ENCODE data around the gene NELL1. TPM values are rescaled to one million over a fixed set of nuclear protein-coding genes. Genes with fewer than 3 reads are reported as not detected.

NELL1 gene
- total and polyA plus RNA-seq, 2 donors = 1.4 to 4.3 TPM

DNA sequence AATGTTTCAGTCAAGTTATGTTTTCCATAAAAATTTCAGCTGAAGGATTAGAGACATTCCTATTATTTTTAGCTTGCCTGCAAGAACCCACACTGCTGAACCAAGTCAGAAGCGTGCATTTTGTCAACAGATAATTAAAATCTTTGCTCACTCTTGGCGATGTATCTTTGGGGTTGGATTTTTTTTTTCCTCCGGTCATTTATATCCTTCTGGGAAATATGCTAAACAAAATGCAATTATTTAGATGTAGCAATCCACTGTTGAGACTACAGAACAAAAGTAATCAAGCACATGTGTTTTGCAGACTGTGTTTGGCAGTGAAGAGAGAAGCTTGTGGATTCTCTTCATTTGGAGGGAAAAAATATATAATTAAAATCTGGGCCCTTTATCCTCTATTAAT, 15.3 kb upstream of the NELL1 start:
- Histone ChIP-seq H3K27ac (ENCODE audit: low read depth in 1 of 2, low read length in 1 of 2) (no peak overlapping the region), H3K9me3 (ENCODE audit: control insufficient read depth in 2 of 2, insufficient read depth in 1 of 2, low read length in 1 of 2) (no peaks in the 10 kb centered on the region), H3K4me3 (ENCODE audit: low read length in 2 of 2) (no peak overlapping the region), H3K27me3 (ENCODE audit: control insufficient read depth in 2 of 2, insufficient read depth in 1 of 2, low read length in 1 of 2) (no peaks in the 10 kb centered on the region), H3K4me1 (ENCODE audit: control insufficient read depth in 2 of 2, insufficient read depth in 2 of 2, low read length in 2 of 2) (no peaks in the 10 kb centered on the region), H3K36me3 (ENCODE audit: control insufficient read depth in 2 of 2, insufficient read depth in 2 of 2, low read length in 1 of 2) (no peaks in the 10 kb centered on the region)
- WGBS = 96% methylated on average over 3 of the region's 3 CpGs
- DNase-seq (ENCODE audit: low read depth in 6 of 9, low spot score in 9 of 9) = no peak

DNA sequence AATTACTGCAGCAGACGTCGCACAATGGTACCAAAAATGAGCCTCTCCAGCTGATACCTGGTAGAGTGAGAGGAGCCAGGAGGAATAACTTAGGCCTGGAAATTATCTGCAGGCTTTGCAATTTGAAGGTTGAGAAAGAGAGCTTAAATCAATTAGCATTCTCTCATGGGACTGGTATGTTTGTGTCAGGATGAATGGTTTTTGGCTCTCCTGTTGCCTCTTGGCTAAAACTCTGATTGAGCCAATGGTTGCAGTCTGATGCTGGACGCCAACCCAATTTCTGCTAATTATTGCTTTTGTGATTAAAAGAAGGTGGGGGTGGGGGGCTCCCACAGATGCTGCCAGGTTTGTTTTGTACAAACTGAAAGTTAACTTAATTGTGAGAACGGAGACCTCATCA, 12.5 kb upstream of the NELL1 start:
- Histone ChIP-seq H3K9me3 (ENCODE audit: control insufficient read depth in 2 of 2, insufficient read depth in 1 of 2, low read length in 1 of 2) (no peaks in the 10 kb centered on the region), H3K27ac (ENCODE audit: low read depth in 1 of 2, low read length in 1 of 2) (no peak overlapping the region), H3K36me3 (ENCODE audit: control insufficient read depth in 2 of 2, insufficient read depth in 2 of 2, low read length in 1 of 2) (no peaks in the 10 kb centered on the region), H3K27me3 (ENCODE audit: control insufficient read depth in 2 of 2, insufficient read depth in 1 of 2, low read length in 1 of 2) (no peaks in the 10 kb centered on the region), H3K4me1 (ENCODE audit: control insufficient read depth in 2 of 2, insufficient read depth in 2 of 2, low read length in 2 of 2) (no peaks in the 10 kb centered on the region), H3K4me3 (ENCODE audit: low read length in 2 of 2) (no peak overlapping the region)
- WGBS = 91% methylated on average over 4 of the region's 4 CpGs
- no peak for DNase-seq (ENCODE audit: low read depth in 6 of 9, low spot score in 9 of 9)

DNA sequence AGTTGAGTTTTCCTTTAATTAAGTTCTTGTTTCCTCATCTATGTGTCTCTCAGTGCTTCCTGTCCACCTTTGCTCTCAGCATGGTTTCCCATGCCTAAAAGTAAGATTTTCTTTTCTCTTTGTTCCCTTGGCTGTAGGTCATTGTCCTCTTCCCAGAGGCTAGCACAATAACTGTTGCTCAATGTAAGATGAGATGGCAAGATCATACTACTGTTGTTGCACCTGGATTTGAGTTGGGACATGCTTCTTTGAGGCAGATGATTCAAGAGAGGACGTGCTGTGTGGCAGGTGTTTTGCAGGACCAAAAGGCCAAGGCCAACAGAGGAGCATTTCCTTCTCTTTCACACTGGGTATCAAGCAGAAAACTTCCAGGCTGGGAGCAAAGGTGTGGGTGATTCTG, 11.3 kb upstream of the NELL1 start:
- H3K9me3 ChIP-seq (ENCODE audit: control insufficient read depth in 2 of 2, insufficient read depth in 1 of 2, low read length in 1 of 2) = no peaks in the 10 kb centered on the region
- WGBS = 53% methylated on average over 1 of the region's 1 CpG
- DNase-seq (ENCODE audit: low read depth in 6 of 9, low spot score in 9 of 9) = no peak

DNA sequence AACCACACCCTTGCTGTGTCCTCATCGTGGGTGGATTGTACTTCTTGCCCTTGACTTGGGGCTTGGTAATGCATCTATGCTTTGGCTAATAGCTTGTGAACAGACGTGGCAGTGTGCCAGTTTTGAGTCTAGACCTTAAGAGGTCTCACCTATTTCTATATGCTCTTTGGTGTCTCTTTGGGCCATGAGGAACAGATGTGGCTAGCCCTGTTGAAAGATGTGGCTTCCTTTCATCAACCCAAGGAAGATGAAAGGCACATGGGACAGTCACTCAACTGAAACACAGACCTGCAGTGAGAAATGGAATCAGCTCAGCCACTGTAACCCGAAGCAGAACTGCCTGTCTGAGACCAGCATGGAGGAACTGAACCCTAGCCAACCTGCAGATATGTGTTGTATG, 7.9 kb upstream of the NELL1 start:
- Histone ChIP-seq H3K9me3 (ENCODE audit: control insufficient read depth in 2 of 2, insufficient read depth in 1 of 2, low read length in 1 of 2) (no peaks in the 10 kb centered on the region), H3K27me3 (ENCODE audit: control insufficient read depth in 2 of 2, insufficient read depth in 1 of 2, low read length in 1 of 2) (no peaks in the 10 kb centered on the region), H3K4me1 (ENCODE audit: control insufficient read depth in 2 of 2, insufficient read depth in 2 of 2, low read length in 2 of 2) (no peaks in the 10 kb centered on the region), H3K36me3 (ENCODE audit: control insufficient read depth in 2 of 2, insufficient read depth in 2 of 2, low read length in 1 of 2) (no peaks in the 10 kb centered on the region), H3K27ac (ENCODE audit: low read depth in 1 of 2, low read length in 1 of 2) (no peak overlapping the region), H3K4me3 (ENCODE audit: low read length in 2 of 2) (no peak overlapping the region)
- 81% methylated on average over 3 of the region's 3 CpGs for WGBS
- no peak for DNase-seq (ENCODE audit: low read depth in 6 of 9, low spot score in 9 of 9)

More for the DNA sequence above, 11.3 kb upstream of the NELL1 start:
- H3K4me1 ChIP-seq (ENCODE audit: control insufficient read depth in 2 of 2, insufficient read depth in 2 of 2, low read length in 2 of 2) = no peaks in the 10 kb centered on the region
- H3K27ac ChIP-seq (ENCODE audit: low read depth in 1 of 2, low read length in 1 of 2) = no peak overlapping the region
- H3K4me3 ChIP-seq (ENCODE audit: low read length in 2 of 2) = no peak overlapping the region
- no peaks in the 10 kb centered on the region for H3K36me3 ChIP-seq (ENCODE audit: control insufficient read depth in 2 of 2, insufficient read depth in 2 of 2, low read length in 1 of 2)
- no peaks in the 10 kb centered on the region for H3K27me3 ChIP-seq (ENCODE audit: control insufficient read depth in 2 of 2, insufficient read depth in 1 of 2, low read length in 1 of 2)

DNA sequence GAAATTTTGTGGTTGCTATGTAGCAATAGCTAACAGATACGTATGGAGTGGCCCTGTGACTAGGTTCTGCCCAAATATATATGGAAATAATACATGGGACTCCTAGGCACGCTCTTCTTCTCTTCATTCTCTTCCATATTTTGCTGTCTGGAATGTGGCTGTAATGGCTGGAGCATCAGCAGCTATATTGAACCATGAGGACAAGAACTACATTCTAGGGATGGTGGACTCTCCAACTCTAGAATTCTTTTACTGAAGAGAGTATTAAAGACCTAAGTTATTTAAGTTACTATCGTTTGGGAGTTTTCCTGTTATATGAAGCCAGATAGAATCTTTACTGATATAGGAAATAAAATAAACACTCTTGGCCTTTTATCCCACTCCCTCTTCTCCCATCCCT, 7.5 kb upstream of the NELL1 start:
- no peak overlapping the region for H3K4me3 ChIP-seq (ENCODE audit: low read length in 2 of 2)
- no peaks in the 10 kb centered on the region for H3K4me1 ChIP-seq (ENCODE audit: control insufficient read depth in 2 of 2, insufficient read depth in 2 of 2, low read length in 2 of 2)
- H3K27ac ChIP-seq (ENCODE audit: low read depth in 1 of 2, low read length in 1 of 2) = no peak overlapping the region
- H3K9me3 ChIP-seq (ENCODE audit: control insufficient read depth in 2 of 2, insufficient read depth in 1 of 2, low read length in 1 of 2) = no peaks in the 10 kb centered on the region
- H3K27me3 ChIP-seq (ENCODE audit: control insufficient read depth in 2 of 2, insufficient read depth in 1 of 2, low read length in 1 of 2) = peaks cover 0 to under 1% of the 10 kb centered on the region in 2 donors
- WGBS = 88% methylated on average over 3 of the region's 3 CpGs
- H3K36me3 ChIP-seq (ENCODE audit: control insufficient read depth in 2 of 2, insufficient read depth in 2 of 2, low read length in 1 of 2) = no peaks in the 10 kb centered on the region
- no peak for DNase-seq (ENCODE audit: low read depth in 6 of 9, low spot score in 9 of 9)

DNA sequence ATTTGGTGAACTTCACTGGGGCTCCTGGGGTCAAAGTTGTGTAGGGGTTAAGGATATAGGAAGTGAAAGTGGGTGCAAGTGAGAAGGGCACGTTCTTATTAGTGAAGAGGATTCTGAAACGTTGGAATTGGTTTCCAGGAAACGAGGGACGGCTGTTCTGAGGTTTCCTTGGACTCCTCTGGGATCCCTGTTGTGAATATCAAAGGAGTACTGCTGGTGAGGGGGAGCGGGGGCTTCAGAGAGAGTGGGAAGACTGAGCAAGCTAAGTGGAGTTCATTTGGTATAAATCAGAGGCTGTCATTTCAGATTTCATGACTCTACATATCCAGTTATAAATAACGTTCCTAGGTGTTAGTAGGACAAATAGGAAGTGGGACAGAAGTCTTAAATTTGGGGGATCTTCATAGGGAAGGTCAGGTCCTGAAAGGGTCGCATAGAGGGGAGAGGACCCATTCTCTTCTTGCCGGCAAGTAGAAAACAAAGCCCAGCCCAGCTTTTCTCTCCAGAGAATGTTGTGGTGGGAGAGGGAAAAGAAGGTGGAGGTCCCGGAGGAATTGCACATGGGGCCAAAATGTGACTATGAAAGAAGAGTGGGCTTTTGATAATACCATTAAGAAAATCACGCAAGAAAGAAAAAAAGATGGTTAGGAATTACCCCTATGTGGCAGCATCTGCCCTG, 1.1 kb upstream of the NELL1 start:
- H3K36me3 ChIP-seq (ENCODE audit: control insufficient read depth in 2 of 2, insufficient read depth in 2 of 2, low read length in 1 of 2) = no peaks in the 10 kb centered on the region
- H3K4me3 ChIP-seq (ENCODE audit: low read length in 2 of 2) = no peak overlapping the region
- DNase-seq (ENCODE audit: low read depth in 6 of 9, low spot score in 9 of 9) = no peak
- peaks cover 0 to 3% of the 10 kb centered on the region in 2 donors for H3K4me1 ChIP-seq (ENCODE audit: control insufficient read depth in 2 of 2, insufficient read depth in 2 of 2, low read length in 2 of 2)
- 6% methylated on average over 10 of the region's 10 CpGs for WGBS
- H3K9me3 ChIP-seq (ENCODE audit: control insufficient read depth in 2 of 2, insufficient read depth in 1 of 2, low read length in 1 of 2) = no peaks in the 10 kb centered on the region
- H3K27me3 ChIP-seq (ENCODE audit: control insufficient read depth in 2 of 2, insufficient read depth in 1 of 2, low read length in 1 of 2) = peaks cover 50 to 57% of the 10 kb centered on the region in 2 donors
- no peak overlapping the region for H3K27ac ChIP-seq (ENCODE audit: low read depth in 1 of 2, low read length in 1 of 2)

DNA sequence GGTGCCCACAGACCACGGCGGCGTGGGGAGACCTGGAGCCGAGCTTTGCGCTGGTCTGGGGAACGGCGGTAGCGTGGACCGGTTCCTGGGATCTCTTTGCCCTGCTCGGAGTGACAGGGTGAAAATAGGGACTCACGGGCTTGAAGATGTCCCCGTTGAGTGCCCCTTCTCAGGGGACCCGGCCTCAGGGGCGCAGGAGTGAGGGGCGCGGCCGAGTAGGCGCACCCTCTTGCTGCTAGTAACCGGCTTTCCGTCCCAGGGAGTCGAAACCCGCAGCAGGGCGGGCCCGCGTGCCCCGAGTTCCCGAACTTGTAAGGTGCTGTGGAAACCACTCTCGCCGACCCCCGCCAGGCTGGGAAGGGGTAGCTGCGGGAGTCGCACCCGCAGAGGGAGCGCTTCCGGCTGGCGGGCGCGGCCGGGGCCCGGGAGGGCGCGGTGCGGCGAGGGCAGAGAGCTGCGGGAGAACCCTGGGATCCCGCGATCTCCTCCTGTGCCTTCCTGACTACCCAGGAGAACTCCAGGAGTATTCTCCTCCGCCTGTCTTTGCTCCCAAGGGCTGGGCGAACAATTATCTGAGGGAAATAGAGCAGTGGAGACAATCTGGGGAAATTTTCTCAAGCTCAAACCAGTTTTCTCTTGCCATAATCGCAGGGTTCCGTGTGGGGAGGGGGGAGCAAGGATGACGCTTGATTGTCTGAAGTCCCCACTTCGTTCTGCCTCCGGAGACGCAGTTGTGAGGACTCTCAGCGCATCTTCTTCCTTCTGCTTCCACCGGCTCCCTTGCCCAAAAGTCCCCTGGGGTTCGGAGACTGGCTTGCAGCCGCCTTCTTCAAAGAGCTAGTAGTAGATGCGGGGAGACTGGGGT, 666 bp downstream of the NELL1 start:
- Histone ChIP-seq H3K4me1 (ENCODE audit: control insufficient read depth in 2 of 2, insufficient read depth in 2 of 2, low read length in 2 of 2) (peaks cover 0 to 3% of the 10 kb centered on the region in 2 donors), H3K4me3 (ENCODE audit: low read length in 2 of 2) (peak overlapping the region in 1 of 2 donors; percentile 6), H3K27me3 (ENCODE audit: control insufficient read depth in 2 of 2, insufficient read depth in 1 of 2, low read length in 1 of 2) (peaks cover 50 to 59% of the 10 kb centered on the region in 2 donors), H3K36me3 (ENCODE audit: control insufficient read depth in 2 of 2, insufficient read depth in 2 of 2, low read length in 1 of 2) (no peaks in the 10 kb centered on the region), H3K9me3 (ENCODE audit: control insufficient read depth in 2 of 2, insufficient read depth in 1 of 2, low read length in 1 of 2) (no peaks in the 10 kb centered on the region), H3K27ac (ENCODE audit: low read depth in 1 of 2, low read length in 1 of 2) (no peak overlapping the region)
- no peak for DNase-seq (ENCODE audit: low read depth in 6 of 9, low spot score in 9 of 9)
- 2% methylated on average over 60 of the region's 60 CpGs for WGBS

DNA sequence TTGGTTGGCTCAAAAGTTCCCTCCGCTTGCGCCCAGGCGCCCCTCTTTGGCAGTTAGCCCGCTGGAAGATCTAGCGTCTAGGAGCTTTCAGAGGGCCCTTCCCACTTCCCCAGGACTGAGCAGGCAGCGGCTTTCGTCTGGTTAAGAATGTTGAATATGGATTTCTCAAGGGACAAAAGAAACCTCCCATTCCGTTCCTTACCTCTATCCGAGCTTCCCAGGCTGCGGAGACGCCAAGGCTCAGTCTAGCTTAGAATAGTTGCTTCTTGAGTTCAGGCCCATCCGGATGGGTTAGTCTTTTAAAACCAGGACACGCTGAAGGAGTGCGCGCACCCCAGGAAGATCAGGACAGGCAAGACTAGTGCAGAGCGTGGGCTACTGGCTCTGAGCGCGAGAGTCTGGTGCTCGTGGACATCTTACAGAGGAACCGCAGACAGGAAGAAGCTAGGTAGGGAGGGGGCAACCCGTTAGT, 1.6 kb downstream of the NELL1 start:
- Histone ChIP-seq H3K36me3 (ENCODE audit: control insufficient read depth in 2 of 2, insufficient read depth in 2 of 2, low read length in 1 of 2) (no peaks in the 10 kb centered on the region), H3K9me3 (ENCODE audit: control insufficient read depth in 2 of 2, insufficient read depth in 1 of 2, low read length in 1 of 2) (no peaks in the 10 kb centered on the region), H3K27me3 (ENCODE audit: control insufficient read depth in 2 of 2, insufficient read depth in 1 of 2, low read length in 1 of 2) (peaks cover 50 to 59% of the 10 kb centered on the region in 2 donors), H3K4me3 (ENCODE audit: low read length in 2 of 2) (no peak overlapping the region), H3K27ac (ENCODE audit: low read depth in 1 of 2, low read length in 1 of 2) (no peak overlapping the region), H3K4me1 (ENCODE audit: control insufficient read depth in 2 of 2, insufficient read depth in 2 of 2, low read length in 2 of 2) (peaks cover 0 to 3% of the 10 kb centered on the region in 2 donors)
- 9% methylated on average over 21 of the region's 21 CpGs for WGBS
- no peak for DNase-seq (ENCODE audit: low read depth in 6 of 9, low spot score in 9 of 9)

DNA sequence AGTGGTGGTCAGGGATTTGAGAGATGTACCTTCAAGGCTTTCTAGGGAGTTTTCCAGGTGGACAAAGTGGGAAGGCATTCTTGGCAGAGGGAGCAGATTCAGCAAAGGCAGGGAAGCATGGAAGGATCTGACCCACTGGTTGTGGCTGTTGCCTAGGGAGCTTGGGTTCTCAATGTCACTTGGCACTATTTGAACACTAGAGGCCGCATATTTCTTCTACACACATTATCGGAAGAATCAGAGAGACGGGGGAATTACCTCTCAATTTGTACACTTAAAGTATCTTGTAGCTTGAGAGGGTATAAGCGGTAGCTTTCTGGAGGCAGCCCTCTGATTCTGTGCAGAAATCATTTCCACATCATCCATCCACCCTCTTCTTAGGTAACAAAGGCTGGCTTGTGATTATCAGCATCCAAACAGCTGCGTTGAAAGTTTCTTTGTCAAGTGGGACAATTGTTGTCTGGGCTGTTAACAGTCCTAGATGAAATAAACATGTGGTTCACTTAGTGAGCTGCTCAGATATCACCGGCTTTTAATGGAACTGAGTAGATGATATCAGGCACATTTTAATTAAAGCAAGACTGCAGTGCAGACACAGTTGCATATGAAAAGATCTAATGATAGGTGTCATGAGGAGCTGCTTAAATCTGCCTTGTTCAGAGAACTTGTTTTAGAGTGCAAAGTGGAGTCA, 2.6 kb downstream of the NELL1 start:
- WGBS = 43% methylated on average over 6 of the region's 6 CpGs
- Histone ChIP-seq H3K9me3 (ENCODE audit: control insufficient read depth in 2 of 2, insufficient read depth in 1 of 2, low read length in 1 of 2) (no peaks in the 10 kb centered on the region), H3K36me3 (ENCODE audit: control insufficient read depth in 2 of 2, insufficient read depth in 2 of 2, low read length in 1 of 2) (no peaks in the 10 kb centered on the region), H3K27me3 (ENCODE audit: control insufficient read depth in 2 of 2, insufficient read depth in 1 of 2, low read length in 1 of 2) (peaks cover 50 to 56% of the 10 kb centered on the region in 2 donors), H3K27ac (ENCODE audit: low read depth in 1 of 2, low read length in 1 of 2) (no peak overlapping the region), H3K4me1 (ENCODE audit: control insufficient read depth in 2 of 2, insufficient read depth in 2 of 2, low read length in 2 of 2) (peaks cover 0 to 3% of the 10 kb centered on the region in 2 donors), H3K4me3 (ENCODE audit: low read length in 2 of 2) (no peak overlapping the region)
- no peak for DNase-seq (ENCODE audit: low read depth in 6 of 9, low spot score in 9 of 9)
